H9 (cell line): ENCODE measurements around the gene KCNG2. TPM values are rescaled to one million over a fixed set of nuclear protein-coding genes. Genes with fewer than 3 reads are reported as not detected.

Experiments
- DNase-seq: peaks from one replicate; pipeline ENCODE4 v3.0.0-alpha.2; 2017
- H2AFZ ChIP-seq: one replicate; pipeline ENCODE4 v1.6.1; 2013; ENCODE audit warnings: mild to moderate bottlenecking, low read length, control low read depth, moderate library complexity
- H2AK5ac ChIP-seq: 2 replicates; pipeline ENCODE4 v1.6.1; 2013; ENCODE audit warnings: low read length, control low read depth, mixed read lengths; ENCODE audit not compliant: insufficient read length
- H2BK120ac ChIP-seq: one replicate; pipeline ENCODE4 v1.6.1; 2013; ENCODE audit warnings: low read depth, mild to moderate bottlenecking, low read length, control low read depth, inconsistent platforms; ENCODE audit not compliant: poor library complexity, severe bottlenecking
- H2BK12ac ChIP-seq: 2 replicates; pipeline ENCODE4 v1.6.1; 2013; ENCODE audit warnings: low read length, control low read depth, mixed read lengths, low read depth; ENCODE audit not compliant: insufficient read length
- H2BK15ac ChIP-seq: 2 replicates; pipeline ENCODE4 v1.6.1; 2013; ENCODE audit warnings: low read depth, low read length, control low read depth
- H2BK20ac ChIP-seq: one replicate; pipeline ENCODE4 v1.6.1; 2013; ENCODE audit warnings: low read depth, mild to moderate bottlenecking, low read length, control low read depth, inconsistent platforms; ENCODE audit not compliant: poor library complexity, severe bottlenecking
- H2BK5ac ChIP-seq: 2 replicates; pipeline ENCODE4 v1.6.1; 2013; ENCODE audit warnings: low read length, control low read depth, mixed read lengths; ENCODE audit not compliant: insufficient read length
- H3K14ac ChIP-seq: 2 replicates; pipeline ENCODE4 v1.6.1; 2013; ENCODE audit warnings: low read length, control low read depth; ENCODE audit not compliant: insufficient read depth
- H3K18ac ChIP-seq: 2 replicates; pipeline ENCODE4 v1.6.1; 2013; ENCODE audit warnings: low read depth, mild to moderate bottlenecking, mixed read lengths, low read length, control low read depth; ENCODE audit not compliant: insufficient read length
- H3K23ac ChIP-seq: 2 replicates; pipeline ENCODE4 v1.6.1; 2013; ENCODE audit warnings: low read length, control low read depth, mixed read lengths, low read depth; ENCODE audit not compliant: insufficient read length
- H3K23me2 ChIP-seq: 2 replicates; pipeline ENCODE4 v1.6.1; 2013; ENCODE audit warnings: low read depth, mild to moderate bottlenecking, mixed read lengths, low read length, control low read depth; ENCODE audit not compliant: insufficient read length, poor library complexity, severe bottlenecking
- H3K27ac ChIP-seq: 2 replicates; pipeline ENCODE4 v1.5.1; 2013; ENCODE audit warnings: low read length, control low read depth, mixed read lengths, low read depth; ENCODE audit not compliant: insufficient read length
- H3K27me3 ChIP-seq: 2 replicates; pipeline ENCODE4 v1.6.1; 2013; ENCODE audit warnings: low read length, control low read depth, inconsistent platforms; ENCODE audit not compliant: insufficient read depth
- H3K4ac ChIP-seq: 2 replicates; pipeline ENCODE4 v1.6.1; 2013; ENCODE audit warnings: low read depth, mild to moderate bottlenecking, control low read depth, inconsistent platforms, low read length, moderate library complexity
- H3K4me1 ChIP-seq: 2 replicates; pipeline ENCODE4 v1.6.1; 2013; ENCODE audit warnings: low read length, control low read depth, inconsistent platforms; ENCODE audit not compliant: insufficient read depth
- H3K4me2 ChIP-seq: 2 replicates; pipeline ENCODE4 v1.6.1; 2013; ENCODE audit warnings: low read length, control low read depth, mixed read lengths; ENCODE audit not compliant: insufficient read length, insufficient read depth
- H3K56ac ChIP-seq: 2 replicates; pipeline ENCODE4 v1.6.1; 2013; ENCODE audit warnings: low read depth, mild to moderate bottlenecking, mixed read lengths, low read length, control low read depth; ENCODE audit not compliant: insufficient read length
- H3K79me1 ChIP-seq: 2 replicates; pipeline ENCODE4 v1.6.1; 2013; ENCODE audit warnings: low read depth, mild to moderate bottlenecking, moderate library complexity, low read length, control low read depth, inconsistent platforms; ENCODE audit not compliant: insufficient read depth, poor library complexity, severe bottlenecking
- H3K79me2 ChIP-seq: 2 replicates; pipeline ENCODE4 v1.6.1; 2013; ENCODE audit warnings: low read length, control low read depth, inconsistent platforms; ENCODE audit not compliant: insufficient read depth
- H3K9ac ChIP-seq: 2 replicates; pipeline ENCODE4 v1.6.1; 2013; ENCODE audit warnings: low read length, control low read depth, mixed read lengths; ENCODE audit not compliant: insufficient read length; ENCODE audit errors: extremely low read depth
- H3K9me3 ChIP-seq: one replicate; pipeline ENCODE4 v1.6.1; 2013; ENCODE audit warnings: low read depth, low read length, inconsistent platforms; ENCODE audit not compliant: control insufficient read depth
- H3T11ph ChIP-seq: one replicate; pipeline ENCODE4 v1.6.1; 2013; ENCODE audit warnings: mild to moderate bottlenecking, low read length, control low read depth, inconsistent platforms
- H4K20me1 ChIP-seq: one replicate; pipeline ENCODE4 v1.6.1; 2013; ENCODE audit not compliant: control insufficient read depth, insufficient read length, insufficient read depth
- H4K5ac ChIP-seq: 2 replicates; pipeline ENCODE4 v1.6.1; 2013; ENCODE audit warnings: low read depth, mild to moderate bottlenecking, mixed read lengths, low read length, control low read depth; ENCODE audit not compliant: insufficient read length
- H4K8ac ChIP-seq: replicated peaks from 2 replicates; pipeline ENCODE4 v1.6.1; 2013; ENCODE audit warnings: low read length, control low read depth, mixed read lengths, low read depth; ENCODE audit not compliant: insufficient read length
- H4K91ac ChIP-seq: 2 replicates; pipeline ENCODE4 v1.6.1; 2013; ENCODE audit warnings: low read depth, mild to moderate bottlenecking, moderate library complexity, mixed read lengths, low read length, control low read depth; ENCODE audit not compliant: insufficient read length
- H3K27ac Mint-ChIP-seq, 3 experiments: 2 replicates in 2 of 3; 3 replicates in 1 of 3; pipeline ENCODE4 v1.8.0; 2020 to 2021; ENCODE audit warnings: mixed read lengths in 3 of 3, mild to moderate bottlenecking in 1 of 3, moderate library complexity in 1 of 3
- H3K27me3 Mint-ChIP-seq: 2 replicates; pipeline ENCODE4 v1.8.0; 2021; ENCODE audit warnings: low read depth, mild to moderate bottlenecking, moderate library complexity, mixed read lengths
- H3K36me3 Mint-ChIP-seq, 3 experiments: 2 replicates in 2 of 3; 3 replicates in 1 of 3; pipeline ENCODE4 v1.8.0; 2020 to 2021; ENCODE audit warnings: low read depth in 3 of 3, mixed read lengths in 3 of 3; ENCODE audit not compliant: insufficient read depth in 1 of 3
- H3K4me1 Mint-ChIP-seq, 2 experiments: 2 replicates each; pipeline ENCODE4 v1.8.0; 2020; ENCODE audit warnings: mixed read lengths in 2 of 2
- H3K4me3 Mint-ChIP-seq, 2 experiments: 2 replicates in 1 of 2; 3 replicates in 1 of 2; pipeline ENCODE4 v1.8.0; 2020 to 2021; ENCODE audit warnings: mild to moderate bottlenecking in 2 of 2, mixed read lengths in 2 of 2, moderate library complexity in 1 of 2
- H3K9me3 Mint-ChIP-seq, 2 experiments: 2 replicates in 1 of 2; 3 replicates in 1 of 2; pipeline ENCODE4 v1.8.0; 2020; ENCODE audit warnings: mild to moderate bottlenecking in 2 of 2, mixed read lengths in 2 of 2, moderate library complexity in 1 of 2
- CTCF ChIP-seq: fragments of 200-600 bp; sonication (generic); conservative IDR thresholded peaks from 3 replicates; pipeline ENCODE4 v1.8.0; 2021; ENCODE audit warnings: antibody characterized with exemption, mild to moderate bottlenecking
- WGBS: extraction: QIAGEN DNeasy Blood & Tissue Kit; methylation state at CpG from one replicate; pipeline ENCODE4 v1.1.7; 2013; ENCODE audit warnings: missing lambda C conversion rate, low lambda C conversion rate, mixed read lengths; ENCODE audit not compliant: insufficient read length; ENCODE audit errors: extremely low coverage; 5-methylcytosine and 5-hydroxymethylcytosine counted together
- total RNA-seq: library from RNA; stranded (reverse); gene quantifications from 2 replicates; pipeline ENCODE4 v1.2.1, GENCODE V29; 2021

KCNG2 gene
- total RNA-seq, 1 experiment from 2014 or later: 0.15 TPM

GRCh38 chr18:79947881-79948610 lies 150.3 kb downstream of the KCNG2 start:
- Histone ChIP-seq H4K8ac (no peak overlapping the region), H3K56ac (no peak overlapping the region), H2BK5ac (no peak overlapping the region), H2BK12ac (no peak overlapping the region), H3K14ac (no peak overlapping the region; the same call in 1 of the 2 replicates), H2BK20ac (no peak overlapping the region), H2AK5ac (no peak overlapping the region), H3K23ac (no peak overlapping the region), H4K20me1 (no peaks in the 10 kb centered on the region), H3K4ac (no peak overlapping the region), H3T11ph (no peak overlapping the region), H2BK120ac (no peak overlapping the region), H2BK15ac (no peak overlapping the region), H3K79me2 (no peaks in the 10 kb centered on the region), H3K9me3 (no peaks in the 10 kb centered on the region), H3K79me1 (no peaks in the 10 kb centered on the region), H3K9ac (no peak overlapping the region), H4K91ac (no peak overlapping the region), H2AFZ (no peak overlapping the region), H4K5ac (no peak overlapping the region), H3K18ac (no peak overlapping the region), H3K23me2 (peaks cover 4% of the 10 kb centered on the region), H3K27me3 (peaks cover 5% of the 10 kb centered on the region; the same call in 1 of the 2 replicates), H3K27ac (no peak overlapping the region), H3K4me2 (no peak overlapping the region), H3K4me1 (no peaks in the 10 kb centered on the region)
- Mint-ChIP-seq H3K4me1 (peaks cover 9 to 26% of the 10 kb centered on the region in 2 experiments), H3K9me3 (no peaks in the 10 kb centered on the region), H3K36me3 (peaks cover 0 to 4% (median 0%) of the 10 kb centered on the region in 3 experiments; a peak in 1 of 7 replicates), H3K4me3 (no peak overlapping the region), H3K27me3 (peaks cover 38% of the 10 kb centered on the region), H3K27ac (no peak overlapping the region)
- WGBS: no CpG with 5 or more reads among the region's 15 CpGs
- DNase-seq: no peak
- TF ChIP-seq CTCF: no peak
